Left colon (tissue), 2 donors: ENCODE results near the gene UBE3D. TPM values are rescaled to one million over a fixed set of nuclear protein-coding genes. Genes with fewer than 3 reads are reported as not detected.
"Not testable (repeated sequence)": the region's sequence is repeated elsewhere in the genome, so short reads cannot be mapped to it uniquely, and the experiment has no call there.

Experiments
- ATAC-seq: fragments of 200-7000 bp; cut with Tn5 transposase; one replicate; pipeline ENCODE4 v1.9.1; 2020; ENCODE audit warnings: mild to moderate bottlenecking, moderate library complexity
- DNase-seq, 2 donors: peaks; one replicate each; pipeline ENCODE4 v3.0.0-alpha.2; 2020
- intact Hi-C, 2 donors: fragments of 100-400 bp; cut with DNase I in 1 of 2; cut with micrococcal nuclease in 1 of 2; formaldehyde crosslinking; loops; one replicate each; pipeline versions ENCODE4 v1.11.2 to v1.14.0; 2022; cut with DNase I, micrococcal nuclease
- total RNA-seq, 2 donors: library from RNA; stranded (reverse); fragmentation: NEBNext Ultra II Directional; extraction: Animal tissue kit (Norgen Biotek cat#: 25700); gene quantifications; one replicate each; pipeline ENCODE4 v1.2.1, GENCODE V29; 2021
- donor health status: DM: no; HTN: no; CAD: no.
- donor health status: DM: yes; HTN: yes; CAD: no.

The UBE3D gene
- total RNA-seq, 2 donors from 2014 or later, result 3.3 to 5.0 TPM

DNA sequence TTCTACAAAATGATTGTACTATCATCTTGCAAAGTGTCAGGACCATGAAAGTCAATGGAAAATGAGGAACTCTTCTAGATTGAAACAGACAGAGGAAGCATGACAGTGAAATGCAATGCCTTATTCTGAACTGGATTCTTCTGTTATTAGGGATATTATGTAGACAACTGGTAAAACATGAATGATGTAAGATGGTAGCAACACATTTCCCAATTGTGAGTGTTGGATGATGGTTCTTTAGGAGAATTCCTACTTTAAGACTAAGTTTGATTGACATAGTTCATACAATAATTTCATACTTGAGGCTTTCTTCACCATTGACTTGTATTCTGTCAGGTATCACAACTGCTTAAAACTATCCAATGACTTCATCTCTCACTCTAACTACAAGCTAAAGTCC lies 4.5 kb downstream of the UBE3D start:
- ATAC-seq (no peak), DNase-seq (no peak)
- intact Hi-C loops, result no loop called here

DNA sequence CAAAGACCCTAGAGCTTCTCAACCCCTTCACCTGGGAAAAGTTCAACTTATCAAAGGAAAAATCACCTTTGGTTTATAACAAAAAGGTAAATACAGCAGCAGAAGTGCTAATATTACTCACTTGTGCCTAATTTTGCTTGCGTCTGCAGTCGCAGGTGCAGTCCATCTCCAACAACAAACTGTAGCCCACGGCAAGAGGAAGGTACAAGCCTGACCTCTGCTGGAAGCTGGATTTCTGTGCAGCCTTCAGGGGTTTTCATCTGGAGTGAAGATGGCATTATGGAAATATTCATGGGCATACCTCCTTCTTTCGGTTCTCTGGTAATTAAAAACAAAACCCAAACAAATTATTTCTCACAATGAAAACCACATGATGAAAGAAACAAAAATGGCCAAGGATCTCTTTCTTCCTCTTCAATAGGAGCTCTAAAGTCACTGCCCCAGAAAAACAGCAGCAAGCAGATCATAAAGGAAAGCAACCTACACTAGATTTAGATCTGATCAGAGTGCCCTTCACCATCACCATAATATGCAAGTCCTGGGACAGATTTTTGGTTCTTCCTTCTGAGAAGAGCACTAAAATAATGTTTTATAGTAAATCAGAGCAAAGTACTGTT lies 7.8 kb downstream of the UBE3D start:
- intact Hi-C loops, result loop anchor here (5.0 to 10.0 kb wide), 3 partner anchors 783 to 806 kb away; no protein-coding TSS in a partner anchor
- peak in 1 of 2 donors; percentile 21 for DNase-seq
- ATAC-seq, result peak; percentile 76

DNA sequence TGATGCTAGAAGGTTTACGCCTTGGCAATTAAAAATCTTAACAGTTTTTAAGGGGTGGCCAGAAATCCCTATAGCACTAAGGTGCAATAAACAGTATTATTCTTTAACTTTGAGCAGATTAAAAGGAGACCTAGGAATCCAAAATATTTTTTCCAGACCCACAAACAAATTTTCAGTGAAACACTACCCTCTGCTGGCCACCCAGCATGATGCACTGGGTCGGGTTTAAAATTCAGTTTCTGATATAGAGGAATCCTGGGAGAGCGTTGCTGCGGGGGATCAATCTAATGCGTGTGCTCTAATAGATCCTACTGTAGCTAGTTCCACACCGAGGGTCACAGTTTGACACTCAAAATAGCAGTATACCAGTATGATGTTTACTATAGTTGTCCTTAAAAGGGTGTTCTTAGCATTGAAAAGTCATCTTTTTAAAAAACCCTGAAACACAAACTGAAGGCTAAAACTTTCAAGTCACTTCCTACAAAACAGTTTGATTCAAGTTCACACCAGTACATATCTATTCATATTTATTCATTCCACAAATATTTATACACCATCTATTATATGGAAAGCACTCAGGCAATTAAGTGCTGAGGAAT lies 10.2 kb downstream of the UBE3D start:
- DNase-seq (peak in 1 of 2 donors; percentile 24), ATAC-seq (peak; percentile 64)
- intact Hi-C loops, result loop anchor here (5.0 to 10.0 kb wide), 3 partner anchors 781 to 803 kb away; no protein-coding TSS in a partner anchor

DNA sequence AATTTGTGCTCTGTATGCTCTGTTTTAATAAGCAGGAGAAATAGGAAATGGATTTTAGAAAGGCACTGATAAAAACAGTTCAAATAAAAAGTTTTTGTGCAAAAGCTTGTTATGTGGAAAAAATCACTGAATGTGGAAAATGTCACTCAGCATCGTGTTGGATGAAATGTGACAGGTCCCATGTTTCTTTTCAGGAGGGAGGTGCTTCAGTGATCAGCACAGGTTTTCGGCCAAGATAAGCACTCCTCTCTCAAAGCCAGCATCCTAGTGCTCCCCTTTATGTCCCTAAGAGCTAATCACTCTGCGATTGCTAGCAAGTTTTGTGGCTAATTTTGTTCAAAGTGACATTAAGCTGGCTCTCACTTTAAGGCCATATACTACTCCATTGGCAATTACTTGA lies 12.0 kb downstream of the UBE3D start:
- no peak for DNase-seq
- no peak for ATAC-seq
- intact Hi-C loops, result loop anchor here in 1 of 2 donors (10.0 kb wide), 1 partner anchor 779 kb away; no protein-coding TSS in a partner anchor

DNA sequence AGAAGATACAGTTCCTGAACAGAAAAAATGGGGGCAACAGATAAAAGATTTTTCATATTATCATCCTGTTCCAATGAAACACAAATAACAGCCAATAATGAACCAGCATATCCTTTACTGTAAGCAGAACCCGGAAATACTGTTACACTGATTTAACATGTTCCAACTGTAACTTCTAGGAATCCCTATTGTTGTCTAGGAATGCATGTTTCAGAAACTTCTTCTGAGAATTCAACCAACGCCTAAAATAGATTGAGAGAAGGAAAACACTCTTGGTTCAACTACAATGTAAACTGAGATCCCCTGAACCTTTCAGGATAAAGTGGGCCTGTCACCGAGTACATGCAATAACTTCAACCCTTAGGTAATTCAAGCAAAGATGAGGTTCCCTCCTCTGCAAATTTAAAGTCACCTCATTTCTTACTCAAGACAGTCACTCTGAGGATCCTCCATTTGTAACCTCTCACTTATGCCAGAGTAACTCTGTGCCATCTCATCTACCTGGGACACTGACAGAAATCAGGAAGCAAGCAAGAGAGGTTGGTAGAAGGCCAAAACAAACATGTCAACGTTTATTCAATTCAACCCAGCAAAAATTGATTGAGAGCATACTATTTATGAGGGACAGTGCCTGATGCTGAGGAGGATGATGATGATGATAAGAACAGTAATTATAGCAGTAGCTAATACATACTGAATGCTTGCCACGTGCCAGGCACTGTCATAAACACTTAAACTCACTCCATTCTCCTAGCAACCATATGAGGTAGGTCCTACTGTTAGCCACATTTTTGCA lies 14.1 kb downstream of the UBE3D start:
- DNase-seq (no peak), ATAC-seq (peak; percentile 55)
- intact Hi-C loops, result loop anchor here in 1 of 2 donors (10.0 kb wide), 1 partner anchor 777 kb away; no protein-coding TSS in a partner anchor

DNA sequence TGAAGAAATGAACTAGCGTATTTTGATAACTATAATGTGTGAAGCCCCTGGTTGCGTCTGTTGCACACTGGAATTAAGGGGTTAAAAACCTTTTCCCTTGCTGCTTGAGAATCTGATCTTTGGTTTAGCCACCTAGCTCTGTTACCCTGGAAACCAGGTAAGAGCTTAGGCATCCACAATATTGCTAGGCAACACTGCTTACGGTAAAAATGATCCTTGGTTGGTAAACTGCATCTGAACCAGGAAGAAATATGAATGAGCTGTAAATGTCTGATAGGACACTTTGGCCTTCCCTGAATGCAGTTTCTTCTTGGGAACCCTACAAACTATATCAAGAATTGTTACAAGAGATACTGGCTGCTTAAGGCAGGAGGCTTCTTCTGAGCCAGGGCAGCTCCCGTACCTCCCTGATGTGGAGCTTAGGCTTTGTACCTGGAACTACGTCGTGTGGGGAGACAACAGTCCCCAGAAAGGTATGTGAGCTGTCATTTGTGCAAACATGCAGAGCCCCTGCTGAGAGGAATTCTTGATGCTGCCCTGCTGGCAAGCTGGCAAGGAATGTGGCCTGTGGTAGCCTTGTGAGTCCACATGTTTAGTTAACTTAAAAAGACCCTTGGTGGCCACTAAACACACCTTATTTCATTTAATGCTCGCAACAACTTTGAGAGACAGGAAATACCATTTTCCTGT lies 18.4 kb downstream of the UBE3D start:
- DNase-seq (no peak), ATAC-seq (no peak)
- intact Hi-C loops, result no loop called here

DNA sequence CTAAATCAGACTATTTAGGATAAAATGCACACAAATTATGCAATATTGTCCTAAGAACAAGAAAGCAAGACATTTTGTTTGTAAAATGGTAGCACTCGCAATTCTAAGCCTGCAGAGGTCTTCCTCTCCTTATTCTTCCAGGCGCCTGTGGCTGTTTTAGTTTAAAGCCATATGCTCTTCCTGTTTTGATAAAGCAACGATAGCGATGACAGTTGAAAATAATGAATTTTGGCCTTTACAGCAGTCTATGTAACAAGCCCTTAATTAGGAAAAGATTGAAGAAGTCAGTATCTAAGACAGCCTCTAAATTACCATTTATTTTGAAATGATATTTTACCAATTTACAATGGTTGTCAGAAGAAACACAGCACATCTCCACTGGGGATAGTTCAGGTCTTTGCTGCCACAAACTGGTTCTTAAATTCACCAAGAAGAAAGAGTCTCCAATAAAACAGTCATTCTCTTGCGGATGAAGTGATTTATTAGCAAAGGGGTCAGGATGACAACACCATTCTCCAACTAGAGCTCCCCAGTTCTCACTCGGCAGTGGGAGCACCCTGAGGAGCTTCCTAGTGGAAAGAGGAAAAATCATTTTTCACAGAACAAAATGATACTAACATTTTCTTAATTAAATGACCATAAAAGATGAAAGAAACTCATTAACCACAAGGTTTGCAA lies 21.4 kb downstream of the UBE3D start:
- ATAC-seq, result no peak
- no peak for DNase-seq
- intact Hi-C loops, result no loop called here

DNA sequence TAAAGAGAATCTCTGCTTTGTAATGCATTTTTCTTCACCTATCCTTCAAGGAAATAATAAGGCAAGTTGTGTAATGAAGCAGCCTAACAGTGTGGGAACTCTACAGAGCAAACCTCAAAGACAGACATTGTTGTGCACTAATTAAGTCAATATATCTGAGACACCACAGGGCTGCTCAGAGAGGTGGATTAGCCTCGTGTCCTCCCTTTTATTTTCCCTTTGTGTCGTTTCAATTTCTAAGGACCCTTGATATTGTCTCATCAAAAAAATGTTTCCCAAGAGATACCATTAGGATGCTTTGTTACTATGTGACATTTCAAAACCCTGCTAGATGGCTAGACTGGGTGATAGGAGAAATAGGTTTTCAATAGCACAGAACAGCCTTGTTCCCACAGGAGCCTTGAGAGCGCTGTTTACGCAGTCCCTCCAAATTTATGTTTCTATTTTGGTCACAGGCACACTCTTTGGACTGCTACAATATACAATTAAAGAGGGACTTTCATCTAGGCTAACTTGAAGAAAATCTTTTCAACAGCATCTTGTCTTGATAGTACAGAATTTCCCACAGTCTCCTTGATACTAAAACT lies 23.1 kb downstream of the UBE3D start:
- DNase-seq (no peak), ATAC-seq (no peak)
- intact Hi-C loops, result no loop called here

DNA sequence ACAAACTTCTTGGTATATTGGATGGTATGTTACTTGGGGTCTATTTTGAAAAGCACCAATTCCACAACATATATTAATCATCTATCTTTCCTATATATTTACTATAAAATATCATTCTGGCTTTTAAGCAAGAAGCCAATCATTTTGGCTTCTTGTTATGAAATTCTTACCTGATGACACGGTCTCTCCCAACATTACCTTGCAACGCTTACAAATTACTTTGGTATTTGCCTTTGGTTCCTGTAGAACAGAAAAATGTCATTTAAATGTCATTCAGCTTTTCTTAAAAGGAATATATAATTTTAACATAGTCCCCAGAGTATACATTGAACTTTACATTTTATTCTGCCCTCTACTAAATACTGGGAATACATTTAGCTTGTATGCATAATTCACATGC lies 27.4 kb downstream of the UBE3D start:
- DNase-seq (no peak), ATAC-seq (no peak)
- intact Hi-C loops, result no loop called here

DNA sequence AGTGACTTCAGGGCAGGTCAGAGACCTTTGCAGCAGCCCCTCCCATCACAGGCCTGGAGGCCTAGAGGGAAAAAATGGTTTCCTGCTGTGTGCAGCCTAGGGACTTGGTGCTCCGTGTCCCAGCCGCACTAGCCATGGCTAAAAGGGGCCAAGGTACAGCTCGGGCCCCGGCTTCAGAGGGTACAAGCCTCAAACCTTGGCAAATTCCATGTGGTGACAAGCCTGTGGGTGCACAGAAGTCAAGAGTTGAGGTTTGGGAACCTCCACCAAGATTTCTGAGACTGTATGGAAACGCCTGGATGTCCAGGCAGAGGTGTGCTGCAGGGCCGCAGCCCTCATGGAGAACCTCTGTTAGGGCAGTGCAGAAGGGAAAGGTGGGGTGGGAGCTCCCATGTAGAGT lies 34.0 kb downstream of the UBE3D start:
- intact Hi-C loops, result no loop called here
- DNase-seq (no peak), ATAC-seq (no peak)

DNA sequence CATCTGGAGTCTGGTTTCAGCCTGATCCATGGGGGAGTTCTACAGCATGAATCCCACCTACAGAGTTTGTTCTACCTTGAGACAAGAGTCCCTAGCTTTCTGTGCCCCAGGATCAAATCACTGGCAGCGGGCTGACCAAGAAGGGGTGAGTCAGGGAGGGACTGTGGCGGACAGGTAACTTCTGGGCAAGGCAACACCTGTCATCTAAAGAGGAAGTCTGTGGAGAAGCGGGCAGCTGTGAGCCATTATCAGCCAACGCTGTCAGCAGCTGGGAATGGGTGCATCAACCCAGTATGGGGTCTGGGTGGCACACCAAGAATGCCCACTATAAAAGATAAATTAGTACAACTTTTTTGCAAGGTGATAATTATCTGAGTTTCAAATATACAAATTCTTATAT lies 45.9 kb downstream of the UBE3D start:
- intact Hi-C loops, result no loop called here
- DNase-seq (no peak), ATAC-seq (no peak)

DNA sequence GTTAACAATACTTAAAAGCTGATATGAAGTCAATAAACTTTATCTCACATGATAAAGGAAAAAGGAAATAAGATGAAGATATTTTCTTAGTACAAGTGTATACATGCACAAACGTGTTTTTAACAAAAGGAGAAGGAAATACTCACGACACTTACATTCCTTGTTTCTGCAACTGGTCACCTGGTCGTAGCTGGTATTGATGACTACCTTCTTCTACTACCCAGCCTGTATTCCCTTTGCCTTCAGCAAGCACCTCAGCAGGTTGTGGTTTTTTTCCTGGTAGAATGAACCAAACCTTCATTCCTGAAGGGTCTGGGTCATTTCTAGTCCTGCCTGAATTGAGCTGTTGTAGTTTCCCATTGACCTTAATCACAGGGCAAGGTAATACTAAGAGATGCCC lies 54.5 kb downstream of the UBE3D start:
- ATAC-seq, result not testable (repeated sequence)

DNA sequence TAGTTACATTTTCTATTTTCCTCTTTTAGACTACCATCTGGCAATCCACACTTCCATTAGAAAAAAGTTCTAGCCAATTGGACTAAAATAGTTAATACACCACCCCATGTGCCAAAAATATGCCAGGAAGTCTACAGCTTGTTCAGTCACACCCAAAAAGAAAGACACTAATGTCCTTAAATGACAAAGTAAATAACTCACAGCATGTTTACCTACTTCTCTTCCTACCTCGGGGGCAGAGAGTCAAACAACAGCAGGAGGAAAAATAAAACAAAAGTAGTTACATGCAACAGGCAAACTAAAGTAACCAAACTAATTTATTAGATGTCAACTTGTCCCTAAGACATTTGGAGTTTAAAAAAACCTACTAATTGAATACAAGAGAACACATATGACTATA lies 57.0 kb downstream of the UBE3D start:
- intact Hi-C loops, result no loop called here
- DNase-seq, result no peak
- ATAC-seq, result peak; percentile 26

More for the DNA sequence above, 54.5 kb downstream of the UBE3D start:
- DNase-seq, intact Hi-C loops: not testable (repeated sequence)

DNA sequence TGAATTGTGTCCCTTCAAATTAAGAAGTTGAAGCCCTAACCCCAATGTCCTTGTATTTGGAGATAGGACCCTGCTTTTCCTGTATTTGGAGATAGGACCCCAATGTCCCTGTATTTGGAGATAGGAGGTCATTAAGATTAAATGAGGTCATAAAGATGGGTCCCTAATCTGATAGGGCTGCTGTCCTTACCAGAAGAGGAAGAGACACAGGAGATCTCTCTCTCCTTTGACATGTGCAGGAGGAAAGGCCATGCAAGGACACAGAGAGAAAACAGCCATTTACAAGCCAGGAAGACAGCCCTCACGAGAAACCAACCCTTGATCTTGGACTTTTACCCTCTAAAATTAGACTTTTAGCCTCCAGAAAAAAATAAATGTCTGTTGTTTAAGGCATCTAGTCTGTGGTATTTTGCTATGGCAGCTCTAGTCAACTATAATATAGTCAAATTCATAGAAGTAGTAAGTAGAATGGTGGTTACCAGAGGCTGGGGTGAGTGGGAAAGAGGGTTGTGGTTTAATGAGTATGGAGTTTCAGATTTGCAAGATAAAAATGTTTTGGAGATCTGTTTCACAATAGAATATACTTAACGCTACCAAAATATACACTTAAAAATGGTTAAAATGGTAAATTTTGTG lies 59.3 kb downstream of the UBE3D start:
- DNase-seq, result no peak
- ATAC-seq, result no peak

DNA sequence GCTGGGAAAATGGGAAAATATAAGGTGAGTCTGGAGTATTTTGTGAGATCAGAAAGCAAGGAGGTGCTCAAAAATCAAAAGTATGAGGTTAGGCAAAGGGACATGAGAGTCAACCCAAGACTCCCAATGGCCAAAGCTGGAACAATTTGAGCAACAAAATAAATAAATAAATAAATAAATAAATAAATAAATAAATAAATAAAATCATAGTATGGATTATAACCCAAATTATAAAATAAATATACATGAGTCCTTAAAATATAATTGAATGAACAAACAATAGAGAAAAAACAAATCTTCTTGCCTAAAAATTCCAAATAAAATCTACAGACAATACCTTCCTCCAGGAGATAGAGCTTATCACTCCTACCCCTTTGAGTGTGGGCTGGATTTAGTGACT lies 69.5 kb downstream of the UBE3D start:
- ATAC-seq (no peak), DNase-seq (no peak)
- intact Hi-C loops, result no loop called here

More for the DNA sequence above, 59.3 kb downstream of the UBE3D start:
- intact Hi-C loops, result no loop called here

DNA sequence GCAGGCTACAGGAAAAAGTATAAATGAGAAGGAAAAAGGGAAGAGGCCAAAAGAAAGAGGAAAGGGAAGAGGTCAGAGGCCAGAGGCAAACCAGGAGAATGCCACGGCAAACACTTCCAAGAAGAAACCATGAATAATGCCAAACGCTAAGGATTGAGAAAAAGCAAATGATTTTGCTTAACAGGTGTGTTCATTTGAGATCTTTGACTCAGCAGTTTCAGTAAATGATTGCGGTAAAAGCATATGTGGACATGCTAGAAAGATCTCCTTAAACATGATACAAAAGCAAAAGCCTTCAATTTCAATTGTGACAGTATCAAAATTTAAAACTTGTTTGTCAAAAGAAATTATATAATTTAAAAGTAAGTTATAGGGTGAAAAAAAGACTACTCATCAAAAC lies 70.6 kb downstream of the UBE3D start:
- no peak for DNase-seq
- intact Hi-C loops, result no loop called here
- no peak for ATAC-seq

DNA sequence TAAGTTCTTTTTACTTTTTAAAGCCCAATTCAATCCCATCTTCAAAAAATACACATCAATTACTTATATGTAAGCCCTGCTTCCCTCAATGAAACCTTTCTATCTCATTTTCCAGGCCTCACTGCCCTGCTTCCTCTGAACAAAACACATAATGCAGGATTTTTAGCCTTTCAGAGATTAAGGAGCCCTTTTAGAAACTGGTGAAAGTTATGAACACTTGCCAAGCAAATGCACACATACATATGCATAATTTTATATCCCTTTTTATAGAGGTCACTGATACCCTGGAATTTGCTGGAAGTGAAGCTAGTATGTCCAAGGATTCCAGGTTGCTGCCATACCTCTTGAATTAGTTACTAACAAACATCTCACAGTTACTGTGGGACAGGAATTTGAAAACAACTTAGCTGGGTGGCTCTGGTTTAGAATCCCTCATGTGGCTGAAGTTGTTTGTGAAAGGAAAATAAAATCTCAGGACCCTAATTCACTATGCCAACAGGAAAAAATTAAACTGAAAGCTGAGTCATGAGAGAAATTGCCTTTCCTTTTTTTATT lies 75.8 kb downstream of the UBE3D start:
- no peak for DNase-seq
- ATAC-seq, result no peak
- intact Hi-C loops, result no loop called here

DNA sequence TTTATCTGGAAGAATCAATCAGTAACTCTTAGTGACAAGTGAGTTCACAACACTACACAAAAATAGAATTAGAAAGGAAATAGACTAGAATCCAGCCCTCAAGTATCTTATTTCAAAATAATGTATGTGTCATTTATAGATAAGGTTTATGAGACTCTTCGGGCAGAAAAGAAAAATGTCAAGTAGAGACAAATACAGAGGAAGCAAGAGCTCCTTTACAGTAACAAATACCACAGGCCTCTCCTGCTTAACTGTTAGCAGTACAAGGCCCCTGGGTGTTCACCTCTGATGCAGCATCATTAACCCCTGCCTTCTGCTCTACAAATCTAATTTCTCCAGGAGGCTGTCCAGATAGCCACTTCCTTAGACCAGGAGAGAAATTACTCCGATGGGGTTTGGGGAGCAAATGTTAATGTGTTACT lies 76.7 kb downstream of the UBE3D start:
- DNase-seq, result no peak
- no peak for ATAC-seq
- intact Hi-C loops, result no loop called here
